Keratinocyte (primary cell): ENCODE measurements around the gene MX1. TPM values are rescaled to one million over a fixed set of nuclear protein-coding genes. Genes with fewer than 3 reads are reported as not detected.

Experiments
- DNase-seq: peaks from one replicate; pipeline ENCODE4 v3.0.0-alpha.2; 2011; ENCODE audit warnings: low read depth, missing footprints, low spot score
- FAIRE-seq: peaks from 2 replicates; lab custom pipeline; 2011; peaks lifted over from hg19 to GRCh38; lab: Jason Lieb, UNC
- H2AFZ ChIP-seq: 2 replicates; pipeline ENCODE4 v1.6.0; 2012; ENCODE audit warnings: low read length, control low read depth, inconsistent platforms; ENCODE audit not compliant: control insufficient read depth
- H3K27ac ChIP-seq: 2 replicates; pipeline ENCODE4 v1.5.1; 2011; ENCODE audit warnings: low read length; ENCODE audit not compliant: control insufficient read depth, insufficient read depth
- H3K27me3 ChIP-seq: 3 replicates; pipeline ENCODE4 v1.6.0; 2011; ENCODE audit warnings: low read length; ENCODE audit not compliant: control insufficient read depth, insufficient read depth; ENCODE audit errors: extremely low read depth
- H3K36me3 ChIP-seq, 2 experiments: 2 replicates in 1 of 2; 3 replicates in 1 of 2; pipeline ENCODE4 v1.5.1; 2011; ENCODE audit warnings: low read length in 2 of 2, mild to moderate bottlenecking in 1 of 2; ENCODE audit not compliant: control insufficient read depth in 2 of 2, insufficient read depth in 2 of 2; ENCODE audit errors: extremely low read depth in 1 of 2
- H3K4me1 ChIP-seq: 3 replicates; pipeline ENCODE4 v1.5.1; 2011; ENCODE audit warnings: low read length; ENCODE audit not compliant: control insufficient read depth, insufficient read depth; ENCODE audit errors: extremely low read depth
- H3K4me2 ChIP-seq: 3 replicates; pipeline ENCODE4 v1.6.0; 2011; ENCODE audit warnings: low read depth, low read length; ENCODE audit not compliant: control insufficient read depth, insufficient read depth; ENCODE audit errors: extremely low read depth
- H3K4me3 ChIP-seq, 3 experiments: fragments of 200-600 bp in 1 of 3; sonication (generic) in 1 of 3; 2 replicates in 2 of 3; 3 replicates in 1 of 3; pipeline ENCODE4 v1.5.1; 2011 to 2016; ENCODE audit warnings: low read length in 3 of 3, mild to moderate bottlenecking in 3 of 3, control low read depth in 2 of 3, inconsistent platforms in 1 of 3, low read depth in 1 of 3, mixed read lengths in 1 of 3, mixed run types in 1 of 3, moderate library complexity in 1 of 3; ENCODE audit not compliant: control insufficient read depth in 2 of 3, insufficient read depth in 2 of 3; ENCODE audit errors: extremely low read depth in 1 of 3
- H3K79me2 ChIP-seq: 2 replicates; pipeline ENCODE4 v1.6.0; 2012; ENCODE audit warnings: low read length; ENCODE audit not compliant: control insufficient read depth, insufficient read depth
- H3K9ac ChIP-seq: 3 replicates; pipeline ENCODE4 v1.6.0; 2011; ENCODE audit warnings: low read length; ENCODE audit not compliant: control insufficient read depth, insufficient read depth; ENCODE audit errors: extremely low read depth
- H3K9me1 ChIP-seq: 3 replicates; pipeline ENCODE4 v1.6.0; 2011; ENCODE audit warnings: low read length; ENCODE audit not compliant: control insufficient read depth, insufficient read depth; ENCODE audit errors: extremely low read depth
- H3K9me3 ChIP-seq: 2 replicates; pipeline ENCODE4 v1.5.1; 2012; ENCODE audit warnings: low read depth, low read length; ENCODE audit not compliant: control insufficient read depth
- H4K20me1 ChIP-seq: 3 replicates; pipeline ENCODE4 v1.6.0; 2011; ENCODE audit warnings: low read length; ENCODE audit not compliant: control insufficient read depth, insufficient read depth; ENCODE audit errors: extremely low read depth
- CTCF ChIP-seq, 3 experiments: IDR thresholded peaks in 1 of 3; conservative IDR thresholded peaks in 1 of 3; optimal IDR thresholded peaks in 1 of 3; 2 replicates in 2 of 3; 3 replicates in 1 of 3; pipeline versions ENCODE3 to v1.5.1; 2011; ENCODE audit warnings: low read length in 3 of 3, mild to moderate bottlenecking in 3 of 3, moderate library complexity in 2 of 3, control low read depth in 1 of 3, inconsistent platforms in 1 of 3; ENCODE audit not compliant: insufficient read depth in 2 of 3; ENCODE audit errors: extremely low read depth in 1 of 3
- EZH2 ChIP-seq: IDR thresholded peaks from one replicate; pipeline ENCODE4 v1.6.1; 2012; ENCODE audit warnings: inconsistent platforms, mild to moderate bottlenecking, low read length, moderate library complexity
- dilution Hi-C: fragments of 300-500 bp; cut with MboI; formaldehyde crosslinking; loops from one replicate; pipeline ENCODE4 v1.7.0; 2020; ENCODE audit warnings: low sequenced_read_pairs; ENCODE audit not compliant: extremely low pct_ligation_motif_present
- polyA plus RNA-seq, 5 experiments: library from polyadenylated mRNA; depleted of rRNA in 3 of 5; stranded (reverse) in 3 of 5; stranded (forward) in 1 of 5; unstranded in 1 of 5; fragments of >200 nt; gene quantifications; 1 replicate in 1 of 5; 2 replicates in 3 of 5; 3 replicates in 1 of 5; pipeline versions ENCODE4 v1.2.1 to v1.2.3, GENCODE V29; 2011 to 2012; ENCODE audit warnings: missing spikeins in 2 of 5, low read depth in 1 of 5, low replicate concordance in 1 of 5

Gene MX1
- polyA plus RNA-seq, 1 donor (not counting 4 experiments of a cell fraction or from before 2014, with no cell fraction given) = 151 TPM

- Histone ChIP-seq H3K36me3 (no peaks in the 10 kb centered on the region), H4K20me1 (no peaks in the 10 kb centered on the region), H3K4me2 (no peak overlapping the region), H2AFZ (no peak overlapping the region), H3K79me2 (no peaks in the 10 kb centered on the region), H3K9me3 (no peaks in the 10 kb centered on the region), H3K9me1 (no peaks in the 10 kb centered on the region), H3K9ac (no peak overlapping the region), H3K4me3 (no peak overlapping the region), H3K27me3 (peaks cover 17% of the 10 kb centered on the region), H3K4me1 (no peaks in the 10 kb centered on the region), H3K27ac (no peak overlapping the region)
- dilution Hi-C loops = no loop called here
- TF ChIP-seq EZH2 (no peak), CTCF (optimal IDR thresholded peaks at IDR 0.05 in 1 of 3, IDR thresholded peaks at IDR 0.05 in 1 of 3, conservative IDR thresholded peaks at IDR 0.05 in 1 of 3; ENCODE audit: extremely low read depth in 1 of 3, insufficient read depth in 2 of 3, low read length in 3 of 3) (no peak)
- FAIRE-seq = no peak
- no peak for DNase-seq
These were observed 57.4 kb downstream of the MX1 start for GRCh38 chr21:41483415-41483814.

DNA sequence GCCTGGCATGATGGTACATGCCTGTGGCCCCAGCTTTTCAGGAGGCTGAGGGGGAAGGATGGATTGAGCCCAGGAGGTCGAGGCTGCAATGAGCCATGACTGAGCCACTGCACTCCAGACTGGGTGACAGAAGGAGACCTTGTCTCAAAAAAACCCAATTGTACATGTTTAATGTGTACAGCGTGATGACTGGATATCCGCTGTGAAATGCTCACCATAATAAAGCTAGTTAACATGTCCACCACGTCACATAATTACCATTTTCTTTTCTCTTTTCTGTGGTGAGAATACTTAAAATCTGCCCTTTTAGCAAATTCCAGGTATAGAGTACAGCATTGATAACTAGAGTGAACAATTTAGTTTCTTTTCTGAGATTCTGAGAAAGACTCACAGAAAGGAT, 57.9 kb downstream of the MX1 start:
- Histone ChIP-seq H3K4me1 (no peaks in the 10 kb centered on the region), H3K4me3 (no peak overlapping the region), H3K36me3 (no peaks in the 10 kb centered on the region), H4K20me1 (no peaks in the 10 kb centered on the region), H3K27ac (no peak overlapping the region), H2AFZ (no peak overlapping the region), H3K9ac (no peak overlapping the region), H3K4me2 (no peak overlapping the region), H3K9me3 (no peaks in the 10 kb centered on the region), H3K27me3 (peaks cover 13% of the 10 kb centered on the region), H3K79me2 (no peaks in the 10 kb centered on the region), H3K9me1 (no peaks in the 10 kb centered on the region)
- dilution Hi-C loops = no loop called here
- TF ChIP-seq EZH2 (no peak), CTCF (optimal IDR thresholded peaks at IDR 0.05 in 1 of 3, IDR thresholded peaks at IDR 0.05 in 1 of 3, conservative IDR thresholded peaks at IDR 0.05 in 1 of 3; ENCODE audit: extremely low read depth in 1 of 3, insufficient read depth in 2 of 3, low read length in 3 of 3) (no peak)
- DNase-seq (no peak), FAIRE-seq (no peak)
